ENCODE data around the gene CKS1B.

Gene CKS1B

GRCh38 chr1:155003227-155003765 lies 28.8 kb downstream of the CKS1B start:
- DNase-seq: no peak

GRCh38 chr1:155003766-155004351 lies 29.4 kb downstream of the CKS1B start:
- no peak for DNase-seq

- no peak for DNase-seq
Observed at GRCh38 chr1:155004352-155005075, 30.0 kb downstream of the CKS1B start.

- no peak for DNase-seq
Observed at GRCh38 chr1:155005076-155006011, 30.9 kb downstream of the CKS1B start.

GRCh38 chr1:155006601-155007101 lies 32.2 kb downstream of the CKS1B start:
- DNase-seq: peak; percentile 56

- no peak for DNase-seq
Observed at GRCh38 chr1:155007251-155007828, 32.9 kb downstream of the CKS1B start.

GRCh38 chr1:155008015-155008941 lies 33.8 kb downstream of the CKS1B start:
- peak; percentile 89 for DNase-seq

- peak; percentile 51 for DNase-seq
Observed at GRCh38 chr1:155009221-155009711, 34.8 kb downstream of the CKS1B start.

GRCh38 chr1:155009742-155010141 lies 35.3 kb downstream of the CKS1B start:
- no peak for DNase-seq

- DNase-seq: no peak
Observed at GRCh38 chr1:155010211-155010918, 35.9 kb downstream of the CKS1B start.

GRCh38 chr1:155011004-155011416 lies 36.5 kb downstream of the CKS1B start:
- DNase-seq: no peak

GRCh38 chr1:155011437-155012025 lies 37.0 kb downstream of the CKS1B start:
- no peak for DNase-seq

GRCh38 chr1:155012026-155012546 lies 37.6 kb downstream of the CKS1B start:
- DNase-seq: peak; percentile 69

GRCh38 chr1:155012776-155013602 lies 38.5 kb downstream of the CKS1B start:
- DNase-seq: no peak

GRCh38 chr1:155013632-155014031 lies 39.2 kb downstream of the CKS1B start:
- no peak for DNase-seq

- DNase-seq: no peak
Observed at GRCh38 chr1:155014709-155015508, 40.4 kb downstream of the CKS1B start.

GRCh38 chr1:155015527-155016230 lies 41.2 kb downstream of the CKS1B start:
- DNase-seq: no peak

Data from activated CD4-positive, alpha-beta T cell treated with anti-CD3 and anti-CD28 coated beads for 48 hours (primary cell).